ENCODE data around the gene KRTAP25-1.

The KRTAP25-1 gene

DNA sequence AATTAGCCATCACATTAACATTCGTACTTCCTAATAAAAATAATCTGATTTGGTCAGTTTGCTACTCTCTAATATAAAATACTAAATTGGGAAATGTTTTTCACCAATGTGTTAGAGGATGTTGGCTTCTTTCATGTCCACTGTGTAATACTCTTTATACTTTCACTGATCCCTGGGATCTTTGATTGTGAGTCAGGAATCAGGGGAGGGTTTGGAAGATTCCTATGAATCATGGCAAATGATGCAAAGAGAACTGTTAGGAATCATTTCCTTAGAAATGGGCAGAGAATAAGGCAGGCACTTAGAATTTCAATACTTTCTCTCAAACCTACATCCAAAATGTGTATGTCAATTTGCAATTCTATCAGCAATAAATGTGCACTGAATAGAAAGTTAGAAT lies 37.5 kb downstream of the KRTAP25-1 start:
- DNase-seq (ENCODE audit: low read depth) = no peak
- H3K4me3 ChIP-seq (ENCODE audit: low read length) = no peak overlapping the region
- TF ChIP-seq, protein P1, sequence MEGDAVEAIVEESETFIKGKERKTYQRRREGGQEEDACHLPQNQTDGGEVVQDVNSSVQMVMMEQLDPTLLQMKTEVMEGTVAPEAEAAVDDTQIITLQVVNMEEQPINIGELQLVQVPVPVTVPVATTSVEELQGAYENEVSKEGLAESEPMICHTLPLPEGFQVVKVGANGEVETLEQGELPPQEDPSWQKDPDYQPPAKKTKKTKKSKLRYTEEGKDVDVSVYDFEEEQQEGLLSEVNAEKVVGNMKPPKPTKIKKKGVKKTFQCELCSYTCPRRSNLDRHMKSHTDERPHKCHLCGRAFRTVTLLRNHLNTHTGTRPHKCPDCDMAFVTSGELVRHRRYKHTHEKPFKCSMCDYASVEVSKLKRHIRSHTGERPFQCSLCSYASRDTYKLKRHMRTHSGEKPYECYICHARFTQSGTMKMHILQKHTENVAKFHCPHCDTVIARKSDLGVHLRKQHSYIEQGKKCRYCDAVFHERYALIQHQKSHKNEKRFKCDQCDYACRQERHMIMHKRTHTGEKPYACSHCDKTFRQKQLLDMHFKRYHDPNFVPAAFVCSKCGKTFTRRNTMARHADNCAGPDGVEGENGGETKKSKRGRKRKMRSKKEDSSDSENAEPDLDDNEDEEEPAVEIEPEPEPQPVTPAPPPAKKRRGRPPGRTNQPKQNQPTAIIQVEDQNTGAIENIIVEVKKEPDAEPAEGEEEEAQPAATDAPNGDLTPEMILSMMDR (conservative IDR thresholded peaks at IDR 0.05; ENCODE audit: low read length) = no peak

DNA sequence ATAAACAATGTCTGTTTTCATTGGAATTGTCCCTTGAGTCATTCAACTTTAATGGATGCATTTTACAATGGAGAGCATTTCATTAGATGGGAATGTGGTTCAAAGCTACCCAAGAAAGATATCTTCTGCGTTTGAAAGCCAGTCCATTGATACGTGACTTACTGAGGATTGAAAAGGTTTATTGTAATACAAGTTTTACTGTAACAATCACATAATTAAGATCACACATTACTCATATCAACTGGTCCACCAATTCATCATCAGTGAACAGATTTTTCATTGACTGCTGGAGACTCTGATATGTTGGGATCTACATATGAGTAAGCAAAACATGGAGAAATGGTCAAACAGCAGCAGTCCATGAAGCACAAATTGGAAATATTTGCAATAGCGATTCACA lies 39.4 kb downstream of the KRTAP25-1 start:
- TF ChIP-seq, protein P1 (conservative IDR thresholded peaks at IDR 0.05; ENCODE audit: low read length) = no peak
- H3K4me3 ChIP-seq (ENCODE audit: low read length) = no peak overlapping the region
- no peak for DNase-seq (ENCODE audit: low read depth)

DNA sequence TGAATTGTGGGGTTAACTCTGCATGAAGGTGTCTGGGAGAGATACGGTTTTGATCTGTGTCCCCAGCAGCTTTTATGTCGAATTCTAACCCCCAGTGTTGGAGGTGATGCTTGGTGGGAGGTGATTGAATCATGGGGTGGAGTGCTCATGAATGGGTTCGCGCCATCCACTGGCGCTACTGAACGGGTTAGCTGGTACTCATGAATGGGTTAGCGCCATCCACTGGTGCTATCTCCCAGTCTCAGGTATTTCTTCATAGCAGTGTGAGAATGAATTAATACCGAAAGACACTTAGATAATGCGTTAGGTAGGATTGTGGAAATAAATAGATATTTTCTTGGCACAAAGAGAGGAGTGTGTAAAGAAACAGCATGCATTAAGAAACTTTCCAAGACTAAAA lies 40.5 kb downstream of the KRTAP25-1 start:
- H3K4me3 ChIP-seq (ENCODE audit: low read length) = no peak overlapping the region
- no peak for DNase-seq (ENCODE audit: low read depth)
- TF ChIP-seq, protein P1 (conservative IDR thresholded peaks at IDR 0.05; ENCODE audit: low read length) = no peak

DNA sequence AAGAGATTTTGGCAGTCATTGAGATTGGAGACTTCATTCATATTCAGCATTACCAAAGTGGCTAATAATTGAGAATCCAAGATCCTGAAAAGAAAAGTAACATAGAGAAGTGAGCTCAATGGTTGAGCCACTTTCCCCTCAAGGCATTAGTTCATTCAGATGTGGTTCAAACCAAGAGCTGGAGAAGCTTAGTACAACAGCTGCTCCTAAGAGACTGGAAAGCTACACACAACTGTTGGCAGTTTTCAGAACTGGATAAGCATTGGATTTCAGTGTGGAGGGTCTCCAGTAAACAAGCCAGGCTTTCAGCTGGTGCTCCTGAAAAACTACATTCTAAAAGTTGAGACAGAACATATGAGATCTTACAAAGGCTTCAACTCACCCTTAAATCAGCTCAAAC lies 44.3 kb downstream of the KRTAP25-1 start:
- no peak for DNase-seq (ENCODE audit: low read depth)
- TF ChIP-seq, protein P1 (conservative IDR thresholded peaks at IDR 0.05; ENCODE audit: low read length) = no peak
- H3K4me3 ChIP-seq (ENCODE audit: low read length) = no peak overlapping the region

DNA sequence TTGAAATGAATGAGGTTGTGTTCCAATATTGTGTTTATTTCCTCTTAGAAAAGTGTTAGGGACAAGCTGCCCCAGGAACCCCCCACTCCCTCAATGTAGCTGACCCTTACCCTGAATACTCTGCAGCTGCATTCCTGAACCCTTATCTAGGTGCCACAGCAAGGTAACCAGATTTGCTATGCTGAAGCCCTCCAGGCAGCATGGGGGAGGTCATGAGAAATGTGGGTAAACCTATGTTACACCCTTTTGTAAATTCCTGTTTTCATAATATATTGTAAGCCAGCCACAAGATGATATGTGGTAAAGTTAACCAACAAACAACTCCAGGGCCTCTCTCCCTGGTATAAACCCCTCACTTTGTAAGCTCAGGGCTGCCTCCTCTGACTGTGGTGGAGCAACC lies 45.6 kb downstream of the KRTAP25-1 start:
- no peak for DNase-seq (ENCODE audit: low read depth)
- TF ChIP-seq, protein P1 (conservative IDR thresholded peaks at IDR 0.05; ENCODE audit: low read length) = no peak
- no peak overlapping the region for H3K4me3 ChIP-seq (ENCODE audit: low read length)

DNA sequence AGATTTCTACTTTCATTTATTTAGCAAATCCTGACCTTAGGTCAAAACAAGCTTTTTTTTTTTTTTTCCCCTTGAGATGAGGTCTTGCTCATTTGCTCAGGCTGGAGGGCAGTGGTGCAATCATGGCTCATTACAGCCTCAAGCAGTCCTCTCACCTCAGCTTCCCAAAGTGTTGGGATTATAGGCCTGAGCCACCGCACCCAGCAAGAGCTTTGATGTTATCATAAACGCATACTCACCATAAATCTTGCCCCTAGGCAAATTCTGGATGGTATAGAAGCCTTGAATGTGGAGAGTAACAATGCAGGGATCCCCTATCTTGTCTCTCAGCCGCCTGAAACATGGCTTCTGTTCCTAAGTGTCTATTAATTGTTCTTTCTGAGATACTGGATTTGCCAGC lies 48.7 kb downstream of the KRTAP25-1 start:
- DNase-seq (ENCODE audit: low read depth) = no peak
- TF ChIP-seq, protein P1 (conservative IDR thresholded peaks at IDR 0.05; ENCODE audit: low read length) = no peak
- H3K4me3 ChIP-seq (ENCODE audit: low read length) = no peak overlapping the region

Measured in AG10803 (cell line).